ENCODE measurements around the gene USP6.
"Not testable (repeated sequence)": the region's sequence is repeated elsewhere in the genome, so short reads cannot be mapped to it uniquely, and the experiment has no call there.

USP6 gene

GRCh38 chr17:5115673-5116651 lies at the start of gene USP6:
TSS of gene USP6 (plus strand) at chr17:5116032. CDS start at chr17:5130368, 14,336 bp downstream.
- no peak for DNase-seq

- no peak for DNase-seq
Observed at GRCh38 chr17:5068236-5068635, 47.6 kb upstream of the USP6 start.

GRCh38 chr17:5069724-5070123 lies 46.1 kb upstream of the USP6 start:
- DNase-seq: no peak

GRCh38 chr17:5075472-5075871 lies 40.4 kb upstream of the USP6 start:
- not testable (repeated sequence) for DNase-seq

GRCh38 chr17:5077275-5077674 lies 38.6 kb upstream of the USP6 start:
- DNase-seq: not testable (repeated sequence)

GRCh38 chr17:5077781-5078105 lies 38.1 kb upstream of the USP6 start:
- DNase-seq: no peak

- DNase-seq: peak; percentile 83
Observed at GRCh38 chr17:5078106-5079028, 37.5 kb upstream of the USP6 start, which contains the start of gene ZFP3. TSS of gene ZFP3 (plus strand) at chr17:5078467. CDS start at chr17:5091505, 13,038 bp downstream.

- DNase-seq: no peak
Observed at GRCh38 chr17:5080591-5080990, 35.2 kb upstream of the USP6 start.

- peak; percentile 2 for DNase-seq
Observed at GRCh38 chr17:5092218-5093010, 23.4 kb upstream of the USP6 start.

GRCh38 chr17:5096731-5097100 lies 19.1 kb upstream of the USP6 start:
- DNase-seq: no peak

- DNase-seq: peak; percentile 4
Observed at GRCh38 chr17:5097101-5097834, 18.6 kb upstream of the USP6 start.

GRCh38 chr17:5099271-5099670 lies 16.6 kb upstream of the USP6 start:
- DNase-seq: no peak

- DNase-seq: no peak
Observed at GRCh38 chr17:5100832-5101231, 15.0 kb upstream of the USP6 start.

GRCh38 chr17:5110816-5111215 lies 5.0 kb upstream of the USP6 start:
- DNase-seq: no peak

GRCh38 chr17:5111402-5112204 lies 4.2 kb upstream of the USP6 start, which contains the start of gene ZNF232:
TSS of gene ZNF232 (minus strand) at chr17:5111878. CDS start at chr17:5111822, 56 bp downstream.
- peak; percentile 92 for DNase-seq

- no peak for DNase-seq
Observed at GRCh38 chr17:5118219-5118618, 2.4 kb downstream of the USP6 start.

GRCh38 chr17:5120036-5120435 lies 4.2 kb downstream of the USP6 start:
- no peak for DNase-seq

GRCh38 chr17:5120436-5121185 lies 4.8 kb downstream of the USP6 start:
- not testable (repeated sequence) for DNase-seq

- DNase-seq: no peak
Observed at GRCh38 chr17:5121186-5121841, 5.5 kb downstream of the USP6 start.

- DNase-seq: not testable (repeated sequence)
Observed at GRCh38 chr17:5122056-5122455, 6.2 kb downstream of the USP6 start.
